HG02884 (cell line): ENCODE results near the gene OR10P1.
A peak's percentile ranks its signal among the peaks of the same experiment; 100 is the strongest.
"Not testable (repeated sequence)": the region's sequence is repeated elsewhere in the genome, so short reads cannot be mapped to it uniquely, and the experiment has no call there.

Experiments used
- ATAC-seq: cut with Tn5 transposase; IDR thresholded peaks from one replicate; pipeline ENCODE4 v1.9.1; 2021; ENCODE audit warnings: mild to moderate bottlenecking, moderate library complexity; ENCODE audit not compliant: unreplicated experiment

The OR10P1 gene

GRCh38 chr12:55636853-55637252 lies at the start of gene OR10P1:
Gene OR10P1, plus strand, starts transcription at chr12:55636892. Its CDS starts 0 bp downstream, at chr12:55636892.
- no peak for ATAC-seq

GRCh38 chr12:55590152-55590551 lies 46.5 kb upstream of the OR10P1 start:
- not testable (repeated sequence) for ATAC-seq

GRCh38 chr12:55607821-55608594 lies 28.7 kb upstream of the OR10P1 start:
- no peak for ATAC-seq

GRCh38 chr12:55610598-55610997 lies 26.1 kb upstream of the OR10P1 start:
- ATAC-seq: no peak

- ATAC-seq: no peak
Observed at GRCh38 chr12:55612646-55613045, 24.0 kb upstream of the OR10P1 start.

- no peak for ATAC-seq
Observed at GRCh38 chr12:55614764-55615163, 21.9 kb upstream of the OR10P1 start.

GRCh38 chr12:55619354-55620138 lies 17.1 kb upstream of the OR10P1 start:
- peak; percentile 80 for ATAC-seq

GRCh38 chr12:55624056-55624455 lies 12.6 kb upstream of the OR10P1 start:
- peak; percentile 76 for ATAC-seq

- no peak for ATAC-seq
Observed at GRCh38 chr12:55626154-55626553, 10.5 kb upstream of the OR10P1 start.

GRCh38 chr12:55629058-55629841 lies 7.4 kb upstream of the OR10P1 start:
- peak; percentile 46 for ATAC-seq

GRCh38 chr12:55631056-55631455 lies 5.6 kb upstream of the OR10P1 start:
- ATAC-seq: no peak

GRCh38 chr12:55631733-55632132 lies 5.0 kb upstream of the OR10P1 start:
- ATAC-seq: no peak

GRCh38 chr12:55633151-55633550 lies 3.5 kb upstream of the OR10P1 start:
- ATAC-seq: no peak

GRCh38 chr12:55636116-55636655 lies 506 bp upstream of the OR10P1 start:
- no peak for ATAC-seq

GRCh38 chr12:55637467-55637866 lies 775 bp downstream of the OR10P1 start:
- no peak for ATAC-seq

GRCh38 chr12:55641595-55641994 lies 4.9 kb downstream of the OR10P1 start:
- no peak for ATAC-seq

- no peak for ATAC-seq
Observed at GRCh38 chr12:55642267-55642666, 5.6 kb downstream of the OR10P1 start.

- peak; percentile 30 for ATAC-seq
Observed at GRCh38 chr12:55642669-55643068, 6.0 kb downstream of the OR10P1 start.

GRCh38 chr12:55644591-55644990 lies 7.9 kb downstream of the OR10P1 start:
- ATAC-seq: no peak

GRCh38 chr12:55647027-55647426 lies 10.3 kb downstream of the OR10P1 start:
- no peak for ATAC-seq
